C4-2B (cell line): ENCODE results near the gene UBA1.

Experiments used
- ZFX ChIP-seq: fragments of 450-650 bp; IDR thresholded peaks from 2 replicates; pipeline ENCODE4 v1.6.1; 2017
- TF ChIP-seq, protein P1 (sequence below): fragments of 450-650 bp; conservative IDR thresholded peaks from 2 replicates; pipeline ENCODE4 v1.5.1; 2017; ENCODE audit warnings: mild to moderate bottlenecking

DNA sequence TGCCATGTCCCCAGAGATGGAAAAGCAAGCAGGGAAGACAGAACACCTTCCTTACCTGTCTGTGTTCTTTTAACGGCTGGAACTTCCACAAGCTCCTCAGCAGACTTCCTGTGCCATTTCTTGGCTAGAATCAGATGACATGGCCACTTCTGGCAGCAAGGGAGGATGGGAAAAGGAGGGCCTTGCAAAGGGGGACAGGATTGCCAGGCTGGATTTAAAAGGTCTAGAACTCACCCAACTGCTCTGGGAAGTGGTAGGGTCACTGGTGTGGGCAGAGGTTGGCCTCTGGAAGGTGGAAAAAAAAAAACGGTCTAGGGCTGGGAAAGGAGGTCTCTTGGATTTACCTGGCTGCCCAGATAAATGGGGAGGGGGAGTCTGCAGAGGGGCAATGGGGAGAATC, 37.5 kb downstream of the UBA1 start:
- TF ChIP-seq, protein P1, sequence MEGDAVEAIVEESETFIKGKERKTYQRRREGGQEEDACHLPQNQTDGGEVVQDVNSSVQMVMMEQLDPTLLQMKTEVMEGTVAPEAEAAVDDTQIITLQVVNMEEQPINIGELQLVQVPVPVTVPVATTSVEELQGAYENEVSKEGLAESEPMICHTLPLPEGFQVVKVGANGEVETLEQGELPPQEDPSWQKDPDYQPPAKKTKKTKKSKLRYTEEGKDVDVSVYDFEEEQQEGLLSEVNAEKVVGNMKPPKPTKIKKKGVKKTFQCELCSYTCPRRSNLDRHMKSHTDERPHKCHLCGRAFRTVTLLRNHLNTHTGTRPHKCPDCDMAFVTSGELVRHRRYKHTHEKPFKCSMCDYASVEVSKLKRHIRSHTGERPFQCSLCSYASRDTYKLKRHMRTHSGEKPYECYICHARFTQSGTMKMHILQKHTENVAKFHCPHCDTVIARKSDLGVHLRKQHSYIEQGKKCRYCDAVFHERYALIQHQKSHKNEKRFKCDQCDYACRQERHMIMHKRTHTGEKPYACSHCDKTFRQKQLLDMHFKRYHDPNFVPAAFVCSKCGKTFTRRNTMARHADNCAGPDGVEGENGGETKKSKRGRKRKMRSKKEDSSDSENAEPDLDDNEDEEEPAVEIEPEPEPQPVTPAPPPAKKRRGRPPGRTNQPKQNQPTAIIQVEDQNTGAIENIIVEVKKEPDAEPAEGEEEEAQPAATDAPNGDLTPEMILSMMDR, result no peak
- TF ChIP-seq ZFX, result no peak
